DMS114 treated with DMSO at 0.1 percent for 48 hours (cell line): ENCODE measurements around the gene RBM4B.
"Not testable (repeated sequence)": the region's sequence is repeated elsewhere in the genome, so short reads cannot be mapped to it uniquely, and the experiment has no call there.

Experiments
- DNase-seq: peaks from one replicate; lab custom pipeline; 2025; ENCODE audit not compliant: unreplicated experiment; lab: John Stamatoyannopoulos, UW

The RBM4B gene

GRCh38 chr11:66677599-66678375 is at the start of gene RBM4B:
TSS of gene RBM4B (minus strand) at chr11:66677887. CDS start at chr11:66677079, 808 bp downstream.
- peak; percentile 92 for DNase-seq

DNA sequence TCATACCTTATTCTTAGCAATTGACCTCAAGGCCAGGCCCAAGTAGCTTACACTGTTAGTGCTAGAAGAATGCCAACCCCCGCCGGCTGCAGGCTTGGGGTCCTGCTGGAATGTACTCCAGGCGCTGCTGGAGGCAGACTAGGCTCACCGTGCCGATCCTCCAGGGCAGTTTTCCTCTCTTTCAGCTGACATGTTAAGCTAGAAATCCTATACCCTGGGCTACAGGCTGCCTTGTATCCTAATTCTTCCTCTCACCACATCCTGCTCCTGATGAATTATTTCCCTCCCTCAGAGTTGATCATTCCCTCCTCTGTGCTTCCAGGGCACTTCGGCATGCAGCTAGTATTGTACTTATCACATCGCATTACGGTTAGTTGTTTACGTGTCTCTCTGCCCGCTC is 48.0 kb upstream of the RBM4B start:
- DNase-seq: no peak

- no peak for DNase-seq
These were observed 47.4 kb upstream of the RBM4B start for GRCh38 chr11:66725114-66725513.

- DNase-seq: not testable (repeated sequence)
These were observed 46.5 kb upstream of the RBM4B start for GRCh38 chr11:66724167-66724566.

- DNase-seq: no peak
These were observed 46.0 kb upstream of the RBM4B start for GRCh38 chr11:66723693-66724092.

DNA sequence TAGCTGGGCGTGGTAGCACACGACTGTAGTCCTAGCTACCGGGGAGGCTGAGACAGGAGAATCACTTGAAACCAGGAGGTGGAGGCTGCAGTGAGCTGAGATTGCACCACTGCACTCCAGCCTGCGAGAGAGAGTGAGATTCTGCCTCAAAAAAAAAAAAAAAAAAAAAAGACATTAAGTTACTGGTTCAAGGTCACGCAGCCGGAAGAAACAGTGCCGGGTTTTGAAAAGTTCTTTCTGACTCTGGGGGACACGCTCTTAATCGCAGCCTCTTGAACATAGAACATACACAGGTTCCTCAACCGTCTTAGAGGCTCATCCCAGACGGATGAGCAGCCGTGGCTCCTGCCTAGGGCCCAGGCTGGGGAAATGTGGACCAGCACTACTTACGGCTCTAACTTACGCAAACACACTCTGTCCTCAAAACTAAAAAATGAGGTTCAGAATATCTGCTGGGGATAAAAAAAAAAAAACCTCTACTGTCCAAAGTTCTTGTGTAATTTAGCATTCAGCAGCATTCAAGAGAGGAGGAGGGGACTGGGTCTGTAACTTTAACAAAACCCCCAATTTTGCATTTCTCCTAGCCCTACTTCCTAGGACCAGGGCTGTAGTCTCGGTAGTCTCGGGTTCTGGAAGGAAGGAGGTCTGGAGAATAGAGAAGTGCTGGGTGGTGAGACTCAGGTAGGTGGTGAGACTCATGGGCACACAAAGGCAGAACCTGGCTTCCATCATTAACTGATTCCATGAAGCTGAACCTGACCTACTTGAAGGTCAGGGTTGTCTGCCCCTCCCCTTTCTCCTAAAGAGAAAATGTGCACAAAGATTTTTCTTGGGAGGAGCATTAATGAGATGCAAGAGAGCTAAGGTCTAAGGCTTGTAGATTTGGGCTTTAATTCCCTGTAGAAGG is 45.3 kb upstream of the RBM4B start:
- DNase-seq: no peak

DNA sequence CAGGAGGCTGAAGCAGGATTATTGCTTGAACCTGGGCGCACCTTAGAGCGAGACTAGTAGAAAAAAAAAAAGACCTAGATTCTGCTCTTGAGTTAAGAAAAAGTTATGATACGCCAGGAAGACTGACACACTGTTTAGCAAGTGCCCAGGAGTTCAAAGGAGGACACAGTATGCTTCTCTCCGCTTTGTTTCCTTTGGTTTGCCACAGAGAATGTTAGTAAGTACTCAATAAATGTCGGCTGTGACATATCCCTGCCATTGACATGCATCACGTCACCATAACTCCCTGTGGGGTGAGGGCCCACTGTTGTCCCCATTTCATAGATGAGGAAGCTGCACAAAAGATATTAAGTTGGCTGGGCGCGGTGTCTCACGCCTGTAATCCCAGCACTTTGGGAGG is 44.3 kb upstream of the RBM4B start:
- no peak for DNase-seq

DNA sequence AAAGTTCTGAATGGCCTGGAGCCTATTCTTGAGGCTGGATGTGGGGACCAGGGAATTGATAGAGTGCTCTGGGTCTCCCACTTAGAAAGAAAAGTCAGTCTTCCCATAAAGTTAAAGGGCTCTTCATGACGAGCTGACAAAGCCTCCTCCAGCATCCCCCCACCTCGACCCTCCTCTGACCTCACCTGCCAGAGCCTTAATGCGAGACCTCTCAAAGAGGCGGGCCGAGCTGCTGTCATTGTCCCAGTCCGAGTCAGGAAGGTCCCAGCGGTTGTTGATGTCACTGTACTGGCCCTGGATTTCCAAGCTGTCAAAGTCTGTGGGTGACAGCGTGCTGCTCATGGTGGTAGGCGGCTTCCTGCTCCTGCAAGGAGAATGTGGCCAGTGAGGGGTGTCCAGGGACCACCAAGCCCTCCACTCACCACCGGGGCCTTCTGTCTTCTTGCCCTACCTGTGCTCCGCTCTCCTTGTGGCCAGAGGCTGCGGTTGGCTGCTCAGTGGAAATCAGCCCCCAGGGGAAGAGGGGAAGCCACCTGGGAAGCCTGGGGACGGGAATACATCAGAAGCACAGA is 43.3 kb upstream of the RBM4B start:
- no peak for DNase-seq

- DNase-seq: no peak
These were observed 42.7 kb upstream of the RBM4B start for GRCh38 chr11:66720223-66720898.

DNA sequence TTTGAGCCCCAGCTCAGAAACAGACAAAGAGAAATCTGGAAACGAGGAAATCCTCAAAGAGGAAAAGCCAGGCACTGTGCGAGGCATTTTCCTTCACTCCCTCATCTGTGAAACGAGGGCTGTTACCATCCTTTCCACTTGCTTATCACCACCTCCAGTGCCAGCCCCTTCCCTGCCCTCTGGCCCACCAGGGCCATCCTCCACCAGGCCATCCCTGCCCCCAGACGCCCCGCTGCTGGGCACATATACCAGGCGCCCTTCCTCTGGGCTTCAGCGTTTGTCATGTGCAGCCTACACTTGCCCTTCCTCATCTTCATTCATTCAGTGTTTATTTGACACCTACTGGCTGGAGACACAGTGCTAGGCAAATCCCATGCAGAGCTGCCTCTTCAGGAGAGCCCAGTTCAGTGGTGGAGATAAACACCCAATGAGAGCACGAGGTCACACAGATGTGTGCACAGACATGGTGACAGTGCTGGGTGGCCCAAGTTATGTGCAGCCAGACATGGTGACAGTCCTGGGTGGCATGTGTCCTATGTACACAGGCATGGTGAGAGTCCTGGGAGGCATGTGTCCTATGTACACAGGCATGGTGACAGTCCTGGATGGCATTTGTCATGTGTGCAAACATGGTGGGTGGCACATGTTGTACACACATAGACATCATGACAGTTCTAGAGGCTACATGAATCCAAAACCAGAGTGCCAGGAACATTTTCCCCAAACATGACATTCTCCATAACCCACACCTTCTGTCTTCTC is 41.6 kb upstream of the RBM4B start:
- no peak for DNase-seq

DNA sequence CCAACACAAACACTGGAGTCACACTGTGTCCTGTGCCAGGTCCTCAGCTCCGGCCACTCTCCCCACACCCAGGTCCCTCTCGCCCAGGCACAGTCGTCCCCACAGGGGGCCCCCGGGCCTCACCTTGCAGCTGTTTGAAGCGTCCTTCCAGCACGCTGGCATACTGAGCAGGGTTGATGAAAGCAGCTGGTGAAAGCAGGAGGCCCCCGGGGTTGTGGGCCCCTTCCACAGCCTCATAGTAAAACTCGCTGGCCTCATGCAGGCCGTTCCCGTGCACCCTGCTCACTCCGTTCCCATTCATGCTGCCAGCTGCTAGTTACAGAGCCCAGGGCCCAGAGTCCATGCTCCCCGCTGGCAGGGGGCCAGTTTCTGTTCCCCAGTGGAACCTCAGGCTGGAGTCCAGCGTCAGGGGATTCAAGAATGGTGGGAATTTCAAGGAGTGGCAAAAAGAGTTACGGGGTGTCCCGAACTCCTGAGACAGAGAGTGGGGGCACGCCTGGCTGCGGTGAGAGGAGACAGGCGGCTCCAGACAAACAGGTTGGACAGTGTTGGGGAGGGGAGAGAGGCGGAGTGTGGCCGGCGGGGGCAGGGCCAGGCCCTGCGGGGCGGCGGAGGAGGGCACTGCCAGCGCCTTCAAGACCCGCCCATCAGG is 40.8 kb upstream of the RBM4B start:
- DNase-seq: no peak

- DNase-seq: no peak
These were observed 40.2 kb upstream of the RBM4B start for GRCh38 chr11:66717925-66718319.

DNA sequence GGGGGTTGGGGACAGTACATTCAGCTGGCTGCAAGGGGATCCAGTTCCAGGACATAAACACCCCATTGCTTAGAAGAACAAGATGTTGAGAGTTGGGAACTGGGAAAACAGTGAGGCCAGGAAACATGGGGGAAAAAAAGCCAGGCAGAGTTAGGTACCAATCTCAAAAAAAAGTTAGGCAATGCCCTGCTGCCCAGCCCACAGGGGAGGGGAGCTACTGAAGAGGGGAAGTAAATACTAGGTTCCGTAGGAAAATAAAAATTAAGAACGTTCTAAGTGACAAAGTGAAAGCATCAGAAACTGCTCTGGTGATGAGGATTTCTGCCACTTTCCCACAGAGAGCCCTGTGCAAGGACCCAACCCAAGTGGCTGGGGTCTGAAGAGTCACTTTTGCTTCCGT is 39.3 kb upstream of the RBM4B start:
- DNase-seq: no peak

DNA sequence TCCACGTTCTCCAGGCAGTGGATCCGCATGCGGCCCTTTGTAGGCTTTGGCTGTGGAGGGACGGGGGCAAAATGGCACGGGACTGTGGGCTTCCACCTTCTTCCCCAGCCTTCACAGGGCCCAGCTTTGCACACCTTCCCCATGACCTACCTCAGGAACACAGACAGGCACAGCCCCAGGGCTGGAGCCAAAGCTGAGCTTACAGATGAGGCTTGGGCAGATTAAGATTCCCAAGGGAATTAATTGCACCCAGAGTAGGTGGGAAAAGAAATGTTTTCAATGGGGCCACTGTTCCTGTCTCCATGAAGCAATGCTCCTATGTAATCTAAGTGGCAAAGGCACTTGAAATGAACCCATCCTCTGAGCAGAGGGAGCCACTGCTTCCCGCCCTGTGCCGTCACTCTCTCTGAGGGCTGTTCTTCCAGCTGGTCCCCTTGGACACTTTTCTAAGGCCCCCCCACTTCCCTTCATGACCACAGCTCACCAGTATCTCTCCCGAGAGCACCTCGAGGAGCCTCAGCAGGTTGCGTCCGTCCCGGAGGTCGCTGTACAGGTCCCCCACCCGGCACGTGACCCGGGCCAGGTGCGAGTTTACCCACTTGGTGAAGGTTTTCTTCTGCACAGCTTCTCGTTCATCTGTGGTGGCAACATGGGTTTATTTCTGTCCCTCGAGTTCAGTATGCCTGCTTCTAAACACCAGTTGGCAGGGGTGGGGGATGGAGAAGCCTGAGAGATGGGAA is 37.8 kb upstream of the RBM4B start:
- DNase-seq: no peak

GRCh38 chr11:66713746-66714480 is 36.2 kb upstream of the RBM4B start:
- DNase-seq: no peak

DNA sequence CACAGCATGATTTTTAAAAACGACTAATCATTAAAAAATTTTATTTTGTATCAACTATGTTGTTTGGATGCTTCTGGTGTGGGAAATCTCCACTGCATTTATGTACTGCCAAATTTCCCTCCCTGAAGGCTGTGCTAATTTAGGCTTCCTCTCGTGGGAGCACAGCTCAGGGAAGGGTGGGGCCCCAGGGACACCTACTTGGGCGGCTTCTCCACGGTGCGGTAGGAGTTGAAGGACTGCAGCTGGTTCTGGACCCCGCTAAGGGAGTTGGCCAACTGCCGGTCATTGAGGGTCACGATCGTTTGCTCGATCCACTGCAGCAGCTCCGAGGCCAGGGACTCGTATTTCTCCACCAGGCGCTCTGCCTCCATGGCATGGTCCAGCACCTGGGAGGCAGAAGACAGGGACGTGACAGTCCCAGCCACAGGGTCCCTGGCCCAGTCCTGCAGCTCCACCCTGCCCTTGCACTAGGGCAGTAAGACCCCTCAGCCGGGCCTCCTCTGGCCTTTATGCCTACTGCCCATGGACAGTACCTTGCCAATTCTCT is 32.8 kb upstream of the RBM4B start:
- DNase-seq: no peak

DNA sequence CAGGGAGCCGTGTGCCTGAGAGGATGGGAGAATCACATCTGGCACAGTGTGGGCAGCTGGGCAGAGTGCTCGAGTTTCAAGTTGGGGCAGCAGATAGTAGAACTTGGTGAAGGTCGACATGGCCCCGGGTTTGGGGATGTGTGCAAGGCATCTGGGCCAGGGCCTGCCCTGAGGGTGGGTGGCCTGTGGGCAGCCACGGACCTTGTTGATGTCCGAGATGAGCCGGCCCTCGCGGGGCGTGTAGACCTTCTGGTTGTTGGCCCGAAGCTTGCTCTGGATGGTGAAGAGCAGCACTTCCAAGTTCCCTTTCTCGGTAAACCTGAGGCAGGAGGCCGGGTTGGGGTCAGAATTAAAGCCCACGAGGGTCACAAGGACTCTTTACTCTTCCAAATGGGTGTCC is 31.0 kb upstream of the RBM4B start:
- DNase-seq: no peak

DNA sequence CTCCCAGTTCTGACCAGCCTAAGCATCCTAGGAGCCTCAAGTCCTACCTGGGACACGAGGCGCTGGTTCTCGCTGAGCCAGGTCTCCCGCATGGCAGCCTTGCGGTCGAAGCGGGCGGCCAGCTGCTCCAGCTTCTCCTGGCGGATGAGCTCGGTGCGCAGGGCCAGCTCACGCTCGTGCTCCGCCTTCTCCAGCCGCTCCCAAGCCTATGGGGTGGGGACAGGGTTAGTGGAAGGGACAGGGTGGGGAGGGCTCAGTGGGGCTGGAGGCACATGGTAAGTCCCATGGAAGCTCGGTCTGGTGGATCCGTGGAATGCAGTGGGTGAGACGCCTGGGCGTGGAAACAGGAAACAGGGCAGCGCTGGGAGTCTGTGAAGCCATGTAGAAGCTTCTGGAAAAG is 30.4 kb upstream of the RBM4B start:
- no peak for DNase-seq
